GM18861 (cell line): ENCODE data around the gene SEMA3E.
A peak's percentile ranks its signal among the peaks of the same experiment; 100 is the strongest.
"Not testable (repeated sequence)": the region's sequence is repeated elsewhere in the genome, so short reads cannot be mapped to it uniquely, and the experiment has no call there.

Experiments used
- ATAC-seq: cut with Tn5 transposase; IDR thresholded peaks from one replicate; pipeline ENCODE4 v1.9.1; 2021; ENCODE audit not compliant: unreplicated experiment

SEMA3E gene

GRCh38 chr7:83494683-83495082 is 154.3 kb downstream of the SEMA3E start:
- ATAC-seq, result no peak

DNA sequence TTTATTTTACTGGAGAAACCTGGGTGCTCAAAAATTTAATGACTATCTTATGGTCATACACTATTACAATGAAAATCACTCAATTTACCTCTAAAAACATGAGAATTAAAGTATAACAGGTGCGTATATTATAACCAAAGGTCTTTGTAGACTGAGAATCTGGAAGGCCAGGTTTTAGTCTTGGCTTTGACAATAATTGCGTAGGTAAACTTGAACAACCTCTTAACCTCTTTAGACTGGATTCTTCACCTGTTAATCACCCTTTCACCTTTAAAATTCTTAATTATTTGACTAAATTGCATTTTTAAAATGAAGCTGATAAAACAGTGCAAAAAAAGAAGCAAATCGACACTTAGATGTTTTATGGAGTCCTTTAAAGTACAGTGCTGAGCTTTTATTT is 156.1 kb downstream of the SEMA3E start:
- ATAC-seq, result no peak

GRCh38 chr7:83487801-83488200 is 161.1 kb downstream of the SEMA3E start:
- no peak for ATAC-seq

DNA sequence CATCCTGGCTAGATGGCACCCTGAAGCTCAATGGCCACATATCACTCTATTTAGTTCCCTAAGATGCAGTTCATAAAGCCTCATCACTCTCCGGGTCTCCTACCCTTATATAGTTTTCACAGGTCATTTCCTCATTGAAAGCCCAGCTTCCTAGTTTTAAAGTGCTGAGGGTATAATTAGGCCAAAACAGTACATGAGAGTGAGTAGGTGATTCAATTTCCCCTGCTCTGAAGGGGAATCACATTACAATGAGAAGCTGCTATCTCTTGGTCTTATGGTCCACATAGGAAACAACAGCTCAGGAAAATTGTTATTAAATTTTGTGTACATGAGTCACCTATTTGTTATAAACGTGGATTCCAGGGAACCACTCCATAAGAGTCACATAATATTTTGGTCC is 162.0 kb downstream of the SEMA3E start:
- ATAC-seq, result no peak

GRCh38 chr7:83486536-83486935 is 162.4 kb downstream of the SEMA3E start:
- no peak for ATAC-seq

DNA sequence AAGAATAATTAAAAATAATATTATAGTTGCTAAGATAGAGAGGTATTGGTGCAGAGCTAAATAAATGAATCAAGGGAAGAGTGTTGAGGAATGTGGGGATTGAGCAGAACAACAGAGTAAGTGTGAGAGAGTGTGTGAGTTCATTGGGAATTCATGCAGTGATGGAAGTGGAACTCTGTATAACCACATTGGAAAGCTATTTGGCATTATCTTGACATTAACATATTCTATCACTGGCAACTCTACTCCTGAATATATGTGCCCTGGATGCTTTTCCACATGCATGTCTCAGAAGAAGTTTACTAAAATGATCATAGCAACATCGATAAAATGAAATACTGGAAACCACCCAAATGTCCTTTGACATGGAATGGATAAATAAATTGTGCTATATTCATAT is 164.1 kb downstream of the SEMA3E start:
- no peak for ATAC-seq

DNA sequence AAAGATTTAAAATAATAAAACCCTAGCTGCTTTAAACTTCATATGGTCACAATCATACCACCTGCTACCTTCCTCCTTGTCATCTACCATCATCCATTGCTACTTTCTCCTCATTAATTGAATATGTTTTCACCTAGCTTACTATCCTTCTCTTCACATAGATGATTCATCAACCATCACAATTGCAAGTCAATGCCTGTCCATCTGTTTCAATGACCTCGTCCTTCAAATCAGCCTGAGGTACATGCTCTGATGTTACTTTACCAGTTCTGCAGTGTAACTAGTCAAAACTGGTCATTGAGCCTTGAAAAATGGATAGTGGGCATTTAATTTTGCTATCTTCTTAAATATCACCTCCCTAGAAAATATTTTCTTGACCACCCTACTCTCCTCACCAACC is 164.7 kb downstream of the SEMA3E start:
- no peak for ATAC-seq

DNA sequence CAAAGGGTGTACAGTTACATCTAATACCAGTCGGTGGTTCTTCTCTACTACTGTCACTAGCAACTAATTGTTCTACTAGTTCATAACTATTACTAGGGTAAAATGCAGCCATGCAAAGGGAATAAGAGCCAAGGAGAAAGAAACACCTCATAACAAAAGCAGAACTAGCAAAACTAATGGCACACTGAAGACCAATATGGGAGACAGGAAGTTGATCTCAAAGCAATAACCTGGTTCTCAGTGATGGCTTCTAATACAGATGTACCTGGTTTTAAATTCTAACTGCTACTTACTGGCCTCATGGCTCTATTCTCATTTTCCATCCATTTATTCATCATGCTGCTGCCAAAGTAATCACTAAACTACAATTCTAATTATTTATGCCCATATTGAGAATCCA is 170.3 kb downstream of the SEMA3E start:
- ATAC-seq, result no peak

GRCh38 chr7:83476511-83477050 is 172.4 kb downstream of the SEMA3E start:
- ATAC-seq, result no peak

GRCh38 chr7:83475420-83475819 is 173.5 kb downstream of the SEMA3E start:
- no peak for ATAC-seq

DNA sequence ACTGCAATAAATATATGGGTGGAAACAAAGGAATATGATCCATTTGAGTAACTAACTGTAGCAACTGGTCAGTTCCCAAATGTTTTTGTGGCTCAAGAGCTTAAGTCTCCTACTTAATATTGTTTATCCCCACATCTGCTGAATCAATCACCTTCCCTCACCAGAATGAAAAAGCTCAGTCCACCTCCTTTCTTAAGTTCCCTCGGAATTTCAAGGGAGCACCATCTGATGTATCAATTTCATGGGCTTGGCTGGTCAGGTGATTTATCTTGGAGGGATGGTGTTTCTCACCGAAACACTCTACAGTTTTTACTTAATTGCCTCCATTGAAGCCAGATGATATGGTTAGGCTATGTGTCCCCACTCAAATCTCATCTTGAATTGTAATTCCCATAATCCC is 176.6 kb downstream of the SEMA3E start:
- no peak for ATAC-seq

GRCh38 chr7:83469491-83469890 is 179.4 kb downstream of the SEMA3E start:
- no peak for ATAC-seq

GRCh38 chr7:83469076-83469475 is 179.9 kb downstream of the SEMA3E start:
- no peak for ATAC-seq

DNA sequence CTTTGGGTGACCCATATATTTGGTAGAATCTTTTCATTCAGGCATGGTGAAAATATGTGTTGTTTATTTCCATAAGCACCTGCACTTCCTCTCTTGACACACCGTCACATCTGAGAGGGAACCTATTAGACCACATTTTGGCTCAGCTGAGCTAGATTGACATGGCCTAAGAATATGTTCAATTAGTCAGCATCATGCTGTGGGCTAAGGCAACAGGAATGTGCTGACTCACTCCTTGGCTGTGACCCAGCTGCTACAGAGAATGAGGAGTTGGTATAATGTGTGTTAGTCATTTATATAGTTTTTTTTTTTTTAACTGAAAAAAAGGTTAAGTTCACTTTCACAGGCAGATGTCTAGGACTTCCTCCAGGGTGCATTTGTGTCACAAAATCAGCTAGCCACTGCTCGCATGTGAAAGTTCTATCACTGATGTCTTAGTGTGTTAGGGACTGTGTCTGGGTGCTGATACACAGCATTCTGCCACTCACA is 180.6 kb downstream of the SEMA3E start:
- peak; percentile 86 for ATAC-seq

DNA sequence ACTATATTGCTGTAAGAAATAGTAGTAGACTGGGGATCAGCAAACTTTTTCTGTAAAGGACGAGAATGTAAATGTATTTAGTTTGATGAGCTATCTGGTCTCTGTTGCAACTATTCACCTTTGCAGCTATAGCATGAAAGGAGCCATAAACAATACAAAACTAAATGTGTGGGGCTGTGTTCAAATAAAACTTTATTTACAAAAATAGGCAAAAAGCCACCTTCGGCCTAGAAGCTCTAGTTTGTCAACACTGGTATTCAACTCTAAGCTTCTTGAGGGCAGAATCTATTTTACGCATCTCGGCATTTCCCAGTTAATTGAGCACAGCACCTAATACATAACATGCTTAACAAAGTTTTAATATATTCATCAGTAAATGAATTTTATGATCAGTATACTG is 181.4 kb downstream of the SEMA3E start:
- no peak for ATAC-seq

DNA sequence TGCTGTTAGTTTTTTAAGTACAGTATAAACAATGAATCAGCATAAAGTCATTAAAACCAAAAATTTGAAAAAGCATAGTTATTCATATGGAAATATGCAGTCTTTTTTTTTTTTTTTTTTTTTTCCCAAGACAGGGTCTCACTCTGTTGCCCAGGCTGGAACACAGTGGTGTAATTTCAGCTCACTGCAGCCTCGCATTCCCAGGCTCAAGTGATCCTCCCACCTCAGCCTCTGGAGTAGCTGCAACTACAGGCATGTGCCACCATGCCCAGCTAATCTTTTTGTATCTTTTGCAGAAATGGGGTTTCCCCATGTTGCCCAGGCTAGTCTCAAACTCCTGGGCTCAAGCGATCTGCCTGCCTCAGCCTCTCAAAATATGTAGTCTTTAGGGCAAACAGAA is 182.0 kb downstream of the SEMA3E start:
- ATAC-seq, result no peak

GRCh38 chr7:83466187-83466923 is 182.6 kb downstream of the SEMA3E start:
- no peak for ATAC-seq

DNA sequence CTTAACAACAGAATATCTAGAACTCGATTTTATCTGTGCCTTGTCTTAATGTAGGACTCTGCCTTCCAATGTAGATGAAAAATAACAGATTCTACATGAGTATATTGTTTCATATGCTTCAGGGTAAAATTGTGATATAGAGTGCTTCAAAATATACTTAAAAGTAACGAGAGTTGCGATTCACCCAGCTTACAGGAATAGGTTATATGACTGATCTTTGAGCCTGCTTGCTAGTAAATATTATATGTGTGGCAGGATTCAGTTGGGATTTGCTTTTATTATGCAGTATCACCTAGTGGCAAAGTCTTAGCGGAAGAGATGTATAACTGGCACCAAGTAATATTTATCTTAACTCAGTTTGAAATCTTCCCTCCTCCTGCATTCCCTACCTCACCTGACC is 183.3 kb downstream of the SEMA3E start:
- ATAC-seq, result no peak

DNA sequence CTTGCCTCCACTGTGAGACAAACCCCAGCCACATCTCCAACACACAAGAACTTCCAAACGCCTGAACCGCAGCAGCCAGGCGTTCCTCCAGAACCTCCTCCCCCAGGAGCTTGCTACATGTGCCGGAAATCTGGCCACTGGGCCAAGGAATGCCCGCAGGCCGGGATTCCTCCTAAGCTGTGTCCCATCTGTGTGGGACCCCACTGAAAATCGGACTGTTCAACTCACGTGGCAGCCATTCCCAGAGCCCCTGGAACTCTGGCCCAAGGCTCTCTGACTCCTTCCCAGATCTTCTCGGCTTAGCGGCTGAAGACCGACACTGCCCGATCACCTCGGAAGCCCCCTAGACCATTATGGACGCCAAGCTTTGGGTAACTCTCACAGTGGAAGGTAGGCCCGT is 187.1 kb downstream of the SEMA3E start:
- not testable (repeated sequence) for ATAC-seq

DNA sequence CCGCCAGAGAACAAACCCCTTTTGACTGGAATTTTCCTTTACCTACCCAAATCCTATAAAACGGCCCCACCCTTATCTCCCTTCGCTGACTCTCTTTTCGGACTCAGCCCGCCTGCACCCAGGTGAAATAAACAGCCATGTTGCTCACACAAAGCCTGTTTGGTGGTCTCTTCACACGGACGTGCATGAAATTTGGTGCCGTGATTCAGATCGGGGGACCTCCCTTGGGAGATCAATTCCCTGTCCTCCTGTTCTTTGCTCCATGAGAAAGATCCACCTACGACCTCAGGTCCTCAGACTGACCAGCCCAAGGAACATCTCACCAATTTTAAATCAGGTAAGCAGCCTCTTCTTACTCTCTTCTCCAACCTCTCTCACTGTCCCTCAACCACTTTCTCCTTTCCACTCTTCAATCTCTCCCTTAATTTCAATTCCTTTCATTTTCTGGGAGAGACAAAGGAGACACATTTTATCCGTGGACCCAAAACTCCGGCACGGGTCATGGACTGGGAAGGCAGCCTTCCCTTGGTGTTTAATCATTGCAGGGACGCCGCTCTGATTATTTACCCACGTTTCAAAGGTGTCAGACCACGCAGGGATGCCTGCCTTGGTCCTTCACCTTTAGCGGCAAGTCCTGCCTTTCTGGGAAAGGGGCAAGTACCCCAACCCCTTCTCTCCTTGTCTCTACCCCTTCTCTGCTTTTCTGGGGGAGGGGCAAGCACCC is 188.8 kb downstream of the SEMA3E start:
- not testable (repeated sequence) for ATAC-seq

DNA sequence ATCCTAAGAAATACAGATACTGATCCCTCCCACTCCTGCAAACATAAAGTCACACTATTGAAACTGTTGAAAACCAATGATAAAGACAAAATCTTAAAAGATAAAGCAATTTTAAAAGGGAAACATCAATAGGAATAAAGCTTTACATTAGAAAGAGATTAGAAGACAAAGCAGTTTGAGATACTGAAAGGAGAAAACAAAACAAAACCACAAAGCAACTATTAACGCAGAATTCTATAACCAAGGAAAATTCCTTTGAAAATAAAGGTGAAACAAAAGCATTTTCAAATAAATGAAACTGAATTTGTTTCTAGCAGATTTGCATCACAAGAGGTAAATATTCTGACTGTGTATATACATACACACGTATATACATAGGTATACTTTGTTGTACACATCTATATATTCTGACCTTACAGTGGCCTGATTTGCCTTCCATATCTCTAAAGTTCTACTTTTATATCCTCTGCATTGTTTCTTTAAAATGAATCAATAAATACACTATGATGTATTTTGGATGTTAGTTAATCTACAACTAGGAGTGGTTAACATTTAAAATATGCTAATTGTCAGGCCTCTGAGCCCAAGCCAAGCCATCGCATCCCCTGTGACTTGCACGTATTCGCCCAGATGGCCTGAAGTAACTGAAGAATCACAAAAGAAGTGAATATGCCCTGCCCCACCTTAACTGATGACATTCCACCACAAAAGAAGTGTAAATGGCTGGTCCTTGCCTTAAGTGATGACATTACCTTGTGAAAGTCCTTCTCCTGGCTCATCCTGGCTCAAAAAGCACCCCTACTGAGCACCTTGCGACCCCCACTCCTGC is 189.6 kb downstream of the SEMA3E start:
- ATAC-seq, result not testable (repeated sequence)
